ENCODE results near the gene FMO5.
"Not testable (repeated sequence)": the region's sequence is repeated elsewhere in the genome, so short reads cannot be mapped to it uniquely, and the experiment has no call there.

Gene FMO5

DNA sequence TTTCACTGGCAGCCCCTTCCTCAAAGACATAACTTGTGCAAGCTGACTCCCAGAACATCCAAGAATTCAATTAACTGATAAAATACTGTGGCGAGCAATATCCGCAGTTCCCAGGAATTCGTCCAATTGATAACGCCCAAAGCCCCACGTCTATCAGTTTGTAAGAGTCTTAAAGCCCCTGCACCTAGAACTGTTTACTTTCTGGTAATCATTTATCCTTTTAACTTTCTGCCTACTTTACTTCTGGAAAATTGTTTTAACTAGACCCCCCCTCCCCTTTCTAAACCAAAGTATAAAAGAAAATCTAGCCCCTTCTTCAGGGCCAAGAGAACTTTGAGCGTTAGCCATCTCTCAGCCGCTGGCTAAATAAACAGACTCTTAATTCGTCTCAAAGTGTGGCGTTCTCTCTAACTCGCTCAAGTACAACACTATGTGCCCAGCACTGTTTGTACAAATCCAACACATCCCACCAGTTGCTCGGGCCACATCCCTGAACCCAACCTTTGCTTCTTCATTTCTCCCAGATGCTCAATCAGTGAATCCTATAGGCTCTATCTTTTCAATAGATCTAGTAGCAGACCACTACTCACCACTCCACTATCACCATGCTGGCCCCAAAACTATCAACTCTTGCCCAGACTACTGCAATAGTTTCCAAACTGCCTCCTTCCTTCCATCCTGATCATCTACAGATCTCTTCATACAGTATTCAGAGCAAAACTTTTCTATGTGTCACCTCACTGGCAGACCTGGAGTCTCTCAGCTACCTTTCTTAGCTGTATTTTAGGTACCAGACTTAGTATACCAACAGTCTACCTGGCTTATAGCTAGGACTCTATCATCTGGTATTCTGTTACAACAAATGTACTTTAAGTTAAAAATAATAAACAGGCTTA lies 14.0 kb upstream of the FMO5 start:
- no peak for DNase-seq

GRCh38 chr1:147238053-147238902 lies 13.1 kb upstream of the FMO5 start:
- no peak for DNase-seq

DNA sequence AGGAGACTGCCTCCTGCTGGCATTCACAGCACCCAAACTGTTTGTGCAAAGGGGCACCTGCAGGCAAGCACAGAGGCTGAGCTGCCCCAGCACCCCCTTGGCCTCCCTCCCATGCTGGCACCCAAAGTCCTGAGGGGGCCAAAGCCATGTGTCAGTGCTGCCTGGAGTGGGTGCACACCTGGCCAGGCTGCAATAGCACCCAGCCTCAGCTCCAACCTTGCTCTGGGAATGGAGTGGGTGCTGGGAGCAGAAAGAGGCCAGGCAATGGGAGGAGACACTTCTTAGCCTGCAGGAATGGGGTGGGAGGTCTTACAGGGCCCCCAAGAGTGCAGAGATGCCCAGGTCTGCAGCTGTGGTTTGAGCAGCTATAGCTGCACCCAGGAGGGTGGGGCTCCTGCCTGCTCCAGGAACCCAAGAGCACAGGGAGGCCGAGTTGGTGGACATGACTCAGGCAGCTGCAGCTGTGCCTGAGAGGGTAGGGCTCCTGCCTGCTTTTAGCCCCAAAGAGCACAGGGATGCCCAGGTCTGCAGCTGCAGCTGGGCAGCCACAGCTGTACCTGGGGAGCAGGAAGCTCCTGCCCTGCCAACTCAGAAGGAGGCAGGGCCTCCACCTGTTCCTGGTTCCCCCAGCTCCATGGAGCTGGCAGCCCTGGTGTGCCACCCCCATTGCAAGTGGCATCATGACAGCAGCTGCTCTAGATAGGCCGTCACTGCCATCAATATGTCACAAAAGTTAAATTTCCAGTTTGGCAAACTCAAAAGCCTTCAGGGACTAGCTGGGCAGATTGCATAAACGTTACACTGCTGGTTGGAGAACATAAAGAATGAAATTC lies 12.0 kb upstream of the FMO5 start:
- no peak for DNase-seq

DNA sequence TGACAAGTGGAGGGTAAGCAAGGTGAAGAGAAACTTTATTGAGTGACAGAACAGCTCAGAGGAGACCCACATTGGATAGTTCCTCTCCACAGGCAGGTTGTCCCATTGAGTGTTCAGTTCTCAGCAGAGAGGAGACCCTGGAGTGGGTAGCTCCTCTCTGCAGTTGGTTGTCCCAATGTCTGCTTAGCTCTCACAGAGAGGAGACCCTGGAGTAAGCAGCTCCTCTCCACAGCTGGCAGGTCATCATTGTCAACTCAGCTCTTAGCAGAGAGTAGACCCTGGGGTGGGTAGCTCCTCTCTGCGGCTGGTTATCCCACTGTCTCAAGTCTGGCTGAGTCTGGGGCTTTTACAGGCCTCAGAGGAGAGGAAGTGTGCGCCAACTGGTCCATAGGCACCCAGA lies 11.3 kb upstream of the FMO5 start:
- DNase-seq = no peak

DNA sequence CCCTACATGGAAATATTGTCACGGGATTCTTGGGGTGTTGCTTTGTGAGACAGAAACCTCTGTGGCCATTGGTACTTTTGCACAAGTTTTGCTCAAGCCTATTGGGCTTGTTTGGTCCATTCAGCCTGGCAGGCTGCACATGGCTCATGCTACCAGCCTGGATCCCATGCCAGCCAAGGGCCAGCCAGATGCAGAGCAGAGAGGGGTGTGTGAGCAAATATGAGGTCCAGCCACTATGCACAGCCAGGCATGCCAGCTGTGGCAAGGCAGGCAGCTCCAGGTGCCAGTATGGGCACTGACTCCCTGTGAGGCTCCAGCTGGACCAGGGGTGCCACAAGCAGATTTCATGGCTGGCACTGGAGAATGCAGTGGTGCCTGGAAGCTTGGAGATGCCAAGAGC lies 10.7 kb upstream of the FMO5 start:
- DNase-seq = no peak

GRCh38 chr1:147233903-147234302 lies 8.8 kb upstream of the FMO5 start:
- not testable (repeated sequence) for DNase-seq

DNA sequence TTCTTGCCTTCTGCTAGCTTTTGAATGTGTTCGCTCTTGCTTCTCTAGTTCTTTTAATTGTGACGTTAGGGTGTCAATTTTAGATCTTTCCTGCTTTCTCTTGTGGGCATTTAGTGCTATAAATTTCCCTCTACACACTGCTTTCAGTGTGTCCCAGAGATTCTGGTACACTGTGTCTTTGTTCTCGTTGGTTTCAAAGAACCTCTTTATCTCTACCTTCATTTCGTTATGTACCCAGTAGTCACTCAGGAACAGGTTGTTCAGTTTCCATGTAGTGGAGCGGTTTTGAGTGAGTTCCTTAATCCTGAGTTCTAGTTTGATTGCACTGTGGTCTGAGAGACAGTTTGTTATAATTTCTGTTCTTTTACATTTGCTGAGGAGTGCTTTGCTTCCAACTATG lies 5.9 kb upstream of the FMO5 start:
- DNase-seq = not testable (repeated sequence)

DNA sequence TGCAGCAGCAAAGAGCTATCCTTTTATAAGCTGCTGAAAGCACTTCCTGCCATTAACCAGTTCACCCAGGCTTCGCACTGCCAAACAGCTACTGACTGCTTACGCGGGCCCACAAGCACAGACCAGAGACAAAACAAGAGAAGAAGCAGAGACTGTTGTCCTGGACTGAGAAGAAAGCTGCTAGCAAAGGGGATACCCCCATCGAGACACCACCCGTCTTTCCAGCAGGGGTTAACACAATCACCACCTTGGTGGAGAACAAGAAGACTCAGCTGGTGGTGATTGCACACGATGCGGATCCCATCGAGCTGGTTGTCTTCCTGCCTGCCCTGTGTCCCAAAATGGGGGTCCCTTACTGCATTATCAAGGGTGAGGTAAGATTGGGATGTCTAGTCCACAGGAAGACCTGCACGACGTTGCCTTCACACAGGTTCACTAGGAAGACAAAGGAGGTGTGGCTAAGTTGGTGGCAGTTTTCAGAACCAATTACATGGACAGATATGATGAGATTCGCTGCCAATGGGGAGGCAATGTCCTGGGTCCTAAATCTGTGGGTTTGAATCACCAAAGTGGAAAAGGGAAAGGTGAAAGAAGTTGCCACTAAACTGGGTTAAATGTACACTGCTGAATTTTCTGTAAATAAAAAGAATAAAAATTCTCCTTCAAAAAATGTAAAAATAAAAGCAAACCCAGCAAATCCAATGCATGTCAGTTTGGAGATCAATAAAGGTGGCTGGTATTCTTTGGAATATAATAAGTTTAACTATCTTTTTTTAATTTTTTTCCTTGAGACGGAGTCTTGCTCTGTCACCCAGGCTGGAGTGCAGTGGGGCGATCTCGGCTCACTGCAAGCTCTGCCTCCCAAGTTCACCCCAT lies 1.2 kb downstream of the FMO5 start:
- DNase-seq = no peak

- no peak for DNase-seq
Observed at GRCh38 chr1:147218606-147219005, 6.5 kb downstream of the FMO5 start.

DNA sequence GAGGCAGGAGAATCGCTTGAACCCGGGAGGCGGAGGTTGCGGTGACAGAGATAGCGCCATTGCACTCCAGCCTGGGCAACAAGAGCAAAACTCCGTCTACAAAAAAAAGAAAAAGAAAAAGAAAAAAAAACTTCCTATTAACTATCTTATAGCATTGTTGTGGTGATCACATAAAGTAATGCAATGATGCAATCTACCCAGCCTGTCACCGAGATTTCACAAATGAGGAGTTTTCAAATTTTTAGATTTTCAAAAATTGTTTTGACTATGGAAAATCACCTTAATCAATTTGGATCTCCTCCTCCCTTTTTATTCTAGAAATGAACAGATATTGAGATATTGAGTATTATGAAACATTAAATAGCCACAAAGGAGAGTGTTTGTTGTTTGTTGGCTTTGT lies 8.0 kb downstream of the FMO5 start:
- DNase-seq = no peak

- no peak for DNase-seq
Observed at GRCh38 chr1:147216124-147216523, 9.0 kb downstream of the FMO5 start.

- DNase-seq = no peak
Observed at GRCh38 chr1:147215540-147215916, 9.6 kb downstream of the FMO5 start.

- peak; percentile 45 for DNase-seq
Observed at GRCh38 chr1:147214842-147215539, 10.1 kb downstream of the FMO5 start.

DNA sequence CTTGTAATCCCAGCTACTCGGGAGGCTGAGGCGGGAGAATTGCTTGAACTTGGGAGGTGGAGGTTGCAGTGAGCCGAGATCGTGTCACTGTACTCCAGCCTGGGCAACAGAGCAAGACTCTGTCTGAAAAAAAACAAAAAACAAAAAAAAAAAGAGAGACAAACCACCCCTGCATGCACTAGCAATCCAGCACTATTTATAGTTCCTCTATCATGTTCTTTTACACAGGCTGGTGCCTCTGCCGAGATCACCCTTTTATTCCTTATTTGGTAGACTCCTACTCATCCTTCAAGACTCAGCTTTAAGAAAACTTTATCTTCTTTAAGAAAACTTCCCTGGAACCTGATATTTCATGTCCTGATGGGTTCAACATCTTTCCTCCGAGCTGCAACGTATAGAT lies 10.8 kb downstream of the FMO5 start:
- peak; percentile 22 for DNase-seq

DNA sequence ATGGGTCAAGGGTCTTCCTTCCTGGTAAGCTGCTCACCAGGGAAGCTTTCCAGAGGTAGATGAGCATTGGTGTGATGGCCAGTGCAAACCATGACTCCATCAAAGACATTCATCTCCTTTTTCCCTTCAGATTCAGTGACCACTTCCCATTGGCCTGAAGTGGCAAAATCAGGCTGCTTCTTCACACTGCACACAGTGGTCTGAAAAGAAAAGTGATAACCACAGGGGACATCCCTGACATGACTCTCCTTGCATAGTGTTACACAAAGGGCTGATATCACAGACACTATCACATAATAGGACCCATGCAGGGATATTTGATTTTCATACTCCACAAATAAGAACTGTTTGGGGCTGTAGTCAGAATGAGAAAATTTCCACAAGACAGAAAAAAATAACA lies 11.9 kb downstream of the FMO5 start:
- DNase-seq = no peak

DNA sequence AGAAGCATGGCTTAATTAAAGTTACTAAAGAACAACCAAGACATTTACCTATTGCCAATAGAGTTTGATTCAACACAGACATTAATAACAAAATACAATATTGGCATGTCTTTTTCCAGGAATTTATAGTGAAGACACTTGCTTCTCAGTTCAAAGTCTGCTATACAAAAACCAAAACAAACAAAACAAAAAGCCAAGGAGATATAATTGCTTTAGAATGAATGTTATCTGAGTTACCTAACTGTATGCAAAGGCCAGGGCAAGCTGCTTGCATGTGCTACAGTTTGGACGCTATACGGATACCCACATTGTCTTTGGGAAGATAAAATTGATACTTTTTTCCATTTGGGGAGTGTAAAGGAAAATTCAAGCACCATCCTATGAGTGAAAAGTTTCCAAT lies 13.6 kb downstream of the FMO5 start:
- no peak for DNase-seq

DNA sequence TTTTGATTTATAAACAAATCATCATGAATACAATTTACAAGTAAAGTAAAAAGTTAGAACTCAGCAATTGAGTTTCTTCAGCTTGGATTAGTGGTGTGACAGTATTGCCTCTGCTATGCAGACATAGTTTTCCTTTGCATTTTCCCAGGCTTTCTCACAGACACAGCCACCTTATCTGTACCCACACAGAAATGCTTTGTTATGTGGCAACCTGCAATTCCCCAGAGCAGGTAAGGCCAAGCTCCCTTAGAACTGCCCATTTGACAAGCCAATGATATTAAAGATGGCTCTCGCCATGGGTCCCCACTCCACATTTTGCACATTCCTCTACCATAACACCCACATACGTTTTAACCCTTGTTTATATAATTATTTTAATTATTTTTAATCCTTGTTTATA lies 14.2 kb downstream of the FMO5 start:
- no peak for DNase-seq

- no peak for DNase-seq
Observed at GRCh38 chr1:147209825-147210821, 15.0 kb downstream of the FMO5 start.

- DNase-seq = no peak
Observed at GRCh38 chr1:147208619-147209018, 16.5 kb downstream of the FMO5 start.

GRCh38 chr1:147207192-147207591 lies 17.9 kb downstream of the FMO5 start:
- DNase-seq = no peak
